ENCODE data around the gene CD74.

Gene CD74

DNA sequence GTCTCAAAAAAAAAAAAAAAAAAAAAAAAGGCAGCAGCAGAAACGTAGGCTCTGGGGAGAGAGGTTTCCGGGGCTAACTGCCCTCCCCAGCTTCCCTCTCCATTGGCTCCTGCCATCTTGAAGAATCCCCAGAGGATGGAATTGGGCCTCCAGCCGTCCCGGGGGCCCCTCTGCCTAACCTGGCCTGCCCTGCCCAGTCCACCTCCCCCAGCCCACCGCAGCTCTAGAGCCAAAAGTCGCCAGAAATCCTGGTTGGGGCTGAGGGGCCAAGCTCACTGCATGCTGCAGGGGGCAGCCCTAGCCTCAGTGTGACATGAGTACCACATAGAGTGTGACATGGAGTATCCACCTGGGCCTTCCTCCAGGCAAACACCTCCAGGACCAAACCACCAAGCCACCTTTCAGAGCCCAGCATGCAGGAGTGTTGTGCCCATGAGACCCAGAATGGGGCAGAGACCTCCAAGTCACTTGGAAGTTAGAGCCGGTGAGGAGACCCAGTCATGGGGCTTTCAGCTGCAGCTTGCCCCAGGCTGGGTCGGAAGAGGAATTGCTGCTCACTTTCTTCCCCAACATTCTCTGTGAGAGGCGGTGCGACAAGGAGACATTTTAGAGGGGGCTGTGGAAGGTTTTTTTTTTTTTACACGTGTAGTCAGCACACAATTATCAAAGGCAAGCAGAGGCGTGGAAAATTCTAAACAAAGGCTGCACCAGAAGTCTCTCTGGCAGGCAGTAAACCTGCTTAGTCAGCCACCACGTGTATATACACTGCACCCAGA is 17.6 kb downstream of the CD74 start:
- TF ChIP-seq, protein P1, sequence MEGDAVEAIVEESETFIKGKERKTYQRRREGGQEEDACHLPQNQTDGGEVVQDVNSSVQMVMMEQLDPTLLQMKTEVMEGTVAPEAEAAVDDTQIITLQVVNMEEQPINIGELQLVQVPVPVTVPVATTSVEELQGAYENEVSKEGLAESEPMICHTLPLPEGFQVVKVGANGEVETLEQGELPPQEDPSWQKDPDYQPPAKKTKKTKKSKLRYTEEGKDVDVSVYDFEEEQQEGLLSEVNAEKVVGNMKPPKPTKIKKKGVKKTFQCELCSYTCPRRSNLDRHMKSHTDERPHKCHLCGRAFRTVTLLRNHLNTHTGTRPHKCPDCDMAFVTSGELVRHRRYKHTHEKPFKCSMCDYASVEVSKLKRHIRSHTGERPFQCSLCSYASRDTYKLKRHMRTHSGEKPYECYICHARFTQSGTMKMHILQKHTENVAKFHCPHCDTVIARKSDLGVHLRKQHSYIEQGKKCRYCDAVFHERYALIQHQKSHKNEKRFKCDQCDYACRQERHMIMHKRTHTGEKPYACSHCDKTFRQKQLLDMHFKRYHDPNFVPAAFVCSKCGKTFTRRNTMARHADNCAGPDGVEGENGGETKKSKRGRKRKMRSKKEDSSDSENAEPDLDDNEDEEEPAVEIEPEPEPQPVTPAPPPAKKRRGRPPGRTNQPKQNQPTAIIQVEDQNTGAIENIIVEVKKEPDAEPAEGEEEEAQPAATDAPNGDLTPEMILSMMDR (IDR thresholded peaks at IDR 0.05; ENCODE audit: borderline replicate concordance, insufficient read depth, low read depth, low read length) = no peak
- no peak overlapping the region for H3K4me3 ChIP-seq (ENCODE audit: low read depth, low read length)

DNA sequence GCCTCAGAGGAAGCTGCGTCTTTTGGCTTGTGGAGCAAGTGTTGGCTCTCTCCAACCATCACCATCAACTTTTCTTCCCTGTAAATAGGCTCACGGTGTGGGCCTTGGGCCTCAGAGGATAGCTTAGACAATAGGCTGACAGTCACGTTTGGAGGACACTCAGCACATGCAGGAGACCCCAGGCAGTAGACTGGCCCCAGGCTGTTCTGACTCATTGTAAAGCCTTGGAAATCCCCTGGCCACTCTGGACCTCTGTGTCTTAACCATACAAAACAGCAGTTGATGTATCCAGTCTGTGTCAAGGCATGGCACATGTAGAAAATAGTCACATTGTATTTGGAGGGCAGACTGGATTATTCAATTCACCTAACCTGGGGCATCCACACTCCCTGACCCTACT is 18.6 kb downstream of the CD74 start:
- TF ChIP-seq, protein P1 (IDR thresholded peaks at IDR 0.05; ENCODE audit: borderline replicate concordance, insufficient read depth, low read depth, low read length) = no peak

DNA sequence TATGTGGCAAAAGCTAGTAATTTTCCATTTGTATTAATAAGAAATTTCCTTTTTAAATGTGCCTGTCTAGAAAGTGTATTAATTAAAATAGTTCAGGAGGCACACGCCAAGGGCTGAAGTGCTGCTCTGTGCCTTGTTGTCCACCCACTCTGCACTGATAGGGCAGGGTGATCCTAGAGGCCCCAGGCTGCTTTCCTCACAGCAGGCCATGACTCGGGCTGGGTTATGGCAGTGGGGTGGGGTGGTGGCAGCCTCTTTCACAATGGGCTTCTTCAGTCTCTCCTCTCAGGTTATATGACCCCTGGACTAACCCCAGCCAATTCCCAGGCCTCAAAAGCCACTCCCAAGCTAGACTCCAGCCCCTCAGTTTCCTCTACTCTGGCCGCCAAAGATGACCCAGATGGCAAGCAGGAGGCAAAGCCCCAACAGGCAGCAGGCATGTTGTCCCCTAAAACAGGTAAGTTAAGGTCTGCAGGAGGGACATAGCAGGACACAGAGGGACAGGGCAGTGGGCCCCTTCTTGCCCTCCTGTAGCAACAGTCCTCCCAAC is 19.5 kb downstream of the CD74 start:
- no peak overlapping the region for H3K4me3 ChIP-seq (ENCODE audit: low read depth, low read length)
- TF ChIP-seq, protein P1 (IDR thresholded peaks at IDR 0.05; ENCODE audit: borderline replicate concordance, insufficient read depth, low read depth, low read length) = no peak

More for the DNA sequence above, 18.6 kb downstream of the CD74 start:
- H3K4me3 ChIP-seq (ENCODE audit: low read depth, low read length) = no peak overlapping the region

DNA sequence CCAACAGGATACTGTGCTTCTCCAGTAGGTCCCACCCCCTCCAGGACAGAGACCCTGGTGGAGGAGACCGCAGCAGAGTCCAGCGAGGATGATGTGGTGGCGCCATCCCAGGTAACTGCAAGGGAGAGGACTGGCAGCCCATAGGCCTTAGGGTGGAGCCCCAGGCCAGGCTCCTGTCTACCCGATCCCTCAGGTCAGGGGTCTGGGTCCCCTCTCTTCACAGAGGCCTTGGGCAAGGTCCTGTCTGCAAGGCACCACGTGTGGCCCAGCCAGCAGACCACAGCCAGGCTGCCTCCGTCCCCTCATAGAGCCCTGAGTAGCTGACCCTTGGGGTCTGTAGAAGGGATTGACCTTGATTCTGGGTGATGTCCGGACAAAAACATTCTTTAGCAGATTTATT is 20.0 kb downstream of the CD74 start:
- TF ChIP-seq, protein P1 (IDR thresholded peaks at IDR 0.05; ENCODE audit: borderline replicate concordance, insufficient read depth, low read depth, low read length) = no peak

DNA sequence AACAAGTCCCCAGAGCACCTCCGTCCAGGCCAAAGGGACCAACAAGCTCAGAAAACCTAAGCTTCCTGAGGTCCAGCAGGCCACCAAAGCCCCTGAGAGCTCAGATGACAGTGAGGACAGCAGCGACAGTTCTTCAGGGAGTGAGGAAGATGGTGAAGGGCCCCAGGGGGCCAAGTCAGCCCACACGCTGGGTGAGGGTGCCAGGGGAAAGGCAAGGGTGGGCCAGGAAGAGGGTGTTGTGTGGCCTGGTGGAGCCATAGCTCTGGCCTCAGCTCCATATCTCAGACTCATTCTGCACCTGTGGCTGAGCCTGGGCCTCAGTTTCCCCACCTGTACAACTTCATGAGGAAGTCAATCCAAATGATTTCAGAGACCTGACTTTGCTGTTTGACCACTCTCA is 20.7 kb downstream of the CD74 start:
- TF ChIP-seq, protein P1 (IDR thresholded peaks at IDR 0.05; ENCODE audit: borderline replicate concordance, insufficient read depth, low read depth, low read length) = no peak
- H3K4me3 ChIP-seq (ENCODE audit: low read depth, low read length) = no peak overlapping the region

More for the DNA sequence above, 20.0 kb downstream of the CD74 start:
- no peak overlapping the region for H3K4me3 ChIP-seq (ENCODE audit: low read depth, low read length)

DNA sequence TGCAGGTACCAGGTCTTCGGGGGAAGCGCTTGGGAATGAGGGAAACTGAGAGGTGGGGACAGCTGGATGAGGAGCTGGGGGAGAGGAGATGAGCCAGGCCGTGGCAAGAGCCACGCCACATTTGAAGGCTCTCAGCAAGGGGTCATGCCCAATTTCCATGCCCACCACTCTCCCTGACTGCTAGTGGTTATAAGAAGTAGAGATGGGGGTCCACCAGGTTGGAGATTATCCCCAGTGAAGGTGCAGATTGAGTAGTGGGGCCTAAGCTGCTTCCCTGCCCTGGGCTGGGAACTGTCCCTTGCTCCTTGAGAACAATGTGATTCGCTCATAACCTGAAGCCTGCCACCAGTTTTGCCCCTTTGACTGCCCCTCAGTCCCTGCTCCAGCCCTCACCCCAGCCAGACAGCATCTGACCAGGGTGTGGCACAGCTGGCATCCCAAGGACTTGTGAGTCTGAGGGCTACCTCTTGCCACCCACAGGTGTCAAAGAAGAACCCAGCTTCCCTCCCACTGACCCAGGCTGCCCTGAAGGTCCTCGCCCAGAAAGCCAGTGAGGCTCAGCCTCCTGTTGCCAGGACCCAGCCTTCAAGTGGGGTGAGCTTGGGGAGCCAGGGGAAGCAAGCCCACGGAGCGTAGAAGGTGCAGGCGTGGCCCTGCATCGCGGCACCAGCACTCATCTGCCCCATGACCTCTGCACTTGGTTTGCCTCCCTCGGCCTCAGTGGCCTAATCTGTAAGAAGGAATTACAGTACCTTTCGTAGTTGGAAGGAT is 21.5 kb downstream of the CD74 start:
- TF ChIP-seq, protein P1 (IDR thresholded peaks at IDR 0.05; ENCODE audit: borderline replicate concordance, insufficient read depth, low read depth, low read length) = no peak
- no peak overlapping the region for H3K4me3 ChIP-seq (ENCODE audit: low read depth, low read length)

Data from GM12875 (cell line).